NOMO-1 treated with dmso at 0.1 percent for 144 hours (cell line): Measurements from ENCODE around the gene ZDHHC7.
"Not testable (repeated sequence)": the region's sequence is repeated elsewhere in the genome, so short reads cannot be mapped to it uniquely, and the experiment has no call there.

Experiments
- DNase-seq: peaks from one replicate; lab custom pipeline; 2025; ENCODE audit not compliant: unreplicated experiment; lab: John Stamatoyannopoulos, UW

The ZDHHC7 gene

DNA sequence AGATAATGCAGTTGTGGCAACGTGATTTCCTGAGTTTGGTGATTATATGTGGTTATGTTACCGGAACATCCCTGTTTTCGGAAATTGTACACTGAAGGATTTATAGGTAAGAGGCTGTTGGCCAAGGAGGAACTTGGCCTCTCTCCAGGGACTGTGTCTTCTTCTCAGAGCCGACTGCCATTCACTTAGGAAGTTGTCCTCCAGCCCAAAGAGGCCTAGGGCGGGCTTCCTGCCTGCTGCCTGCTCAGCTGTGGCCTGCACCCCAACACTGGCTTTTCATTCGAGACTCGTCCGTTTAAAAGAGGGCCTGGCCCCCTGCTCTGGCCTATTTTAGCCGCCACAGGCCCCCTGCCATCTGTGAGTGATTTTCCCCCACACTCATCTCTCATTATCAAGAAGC is 64.3 kb downstream of the ZDHHC7 start:
- DNase-seq = peak; percentile 37

DNA sequence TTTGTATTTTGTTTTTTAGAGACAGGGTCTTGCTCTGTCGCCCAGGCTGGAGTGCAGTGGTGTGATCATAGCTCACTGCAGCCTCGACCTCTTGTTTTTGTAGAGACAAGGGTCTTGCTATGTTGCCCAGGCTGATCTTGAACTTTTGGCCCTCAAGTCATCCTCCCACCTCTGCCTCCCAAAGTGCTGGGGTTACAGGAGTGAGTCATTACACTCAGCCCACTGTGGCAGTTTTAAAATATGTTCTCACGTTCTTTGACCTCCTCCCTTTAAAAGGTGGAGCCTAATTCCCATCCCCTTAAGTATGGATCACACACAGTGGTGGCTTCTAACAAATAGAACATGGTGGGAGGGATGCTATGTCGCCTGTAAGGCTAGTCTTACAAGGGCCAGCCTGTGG is 67.7 kb downstream of the ZDHHC7 start:
- DNase-seq = no peak

DNA sequence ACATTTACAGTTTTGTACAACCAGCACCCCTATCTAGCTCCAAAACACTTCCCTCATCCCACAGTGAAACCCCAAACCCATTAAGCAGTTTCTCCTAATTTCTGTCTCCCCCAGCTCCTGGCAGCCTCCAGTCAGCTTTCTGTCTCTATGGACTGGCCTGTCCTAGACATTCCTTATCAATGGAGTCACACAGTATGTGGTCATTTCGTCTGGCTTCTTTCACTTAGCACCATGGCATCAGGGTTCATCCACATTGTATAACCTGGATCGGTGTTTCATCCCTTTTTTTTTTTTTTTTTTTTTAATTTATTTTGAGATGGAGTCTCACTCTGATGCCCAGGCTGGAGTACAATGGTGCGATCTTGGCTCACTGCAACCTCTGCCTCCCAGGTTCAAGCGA is 68.5 kb downstream of the ZDHHC7 start:
- no peak for DNase-seq

DNA sequence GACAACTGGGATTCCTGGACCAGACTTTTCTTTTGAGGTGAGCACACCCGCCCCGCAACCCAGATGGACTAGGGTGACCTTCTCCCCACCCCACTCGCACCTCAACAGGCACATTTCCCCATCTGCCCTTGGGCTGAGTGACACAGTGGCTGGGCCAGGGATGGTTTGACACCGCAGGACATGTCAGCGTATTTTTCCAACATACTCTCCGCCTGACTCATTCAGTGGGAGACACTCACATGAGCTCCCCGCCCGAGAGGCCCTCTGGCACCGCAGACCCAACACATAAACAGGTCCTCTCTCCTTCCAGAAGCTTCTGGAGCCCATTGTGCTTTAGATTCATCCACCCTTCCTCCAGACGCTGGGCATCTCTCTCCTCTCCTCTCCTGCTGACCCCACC is 69.4 kb downstream of the ZDHHC7 start:
- DNase-seq = no peak

DNA sequence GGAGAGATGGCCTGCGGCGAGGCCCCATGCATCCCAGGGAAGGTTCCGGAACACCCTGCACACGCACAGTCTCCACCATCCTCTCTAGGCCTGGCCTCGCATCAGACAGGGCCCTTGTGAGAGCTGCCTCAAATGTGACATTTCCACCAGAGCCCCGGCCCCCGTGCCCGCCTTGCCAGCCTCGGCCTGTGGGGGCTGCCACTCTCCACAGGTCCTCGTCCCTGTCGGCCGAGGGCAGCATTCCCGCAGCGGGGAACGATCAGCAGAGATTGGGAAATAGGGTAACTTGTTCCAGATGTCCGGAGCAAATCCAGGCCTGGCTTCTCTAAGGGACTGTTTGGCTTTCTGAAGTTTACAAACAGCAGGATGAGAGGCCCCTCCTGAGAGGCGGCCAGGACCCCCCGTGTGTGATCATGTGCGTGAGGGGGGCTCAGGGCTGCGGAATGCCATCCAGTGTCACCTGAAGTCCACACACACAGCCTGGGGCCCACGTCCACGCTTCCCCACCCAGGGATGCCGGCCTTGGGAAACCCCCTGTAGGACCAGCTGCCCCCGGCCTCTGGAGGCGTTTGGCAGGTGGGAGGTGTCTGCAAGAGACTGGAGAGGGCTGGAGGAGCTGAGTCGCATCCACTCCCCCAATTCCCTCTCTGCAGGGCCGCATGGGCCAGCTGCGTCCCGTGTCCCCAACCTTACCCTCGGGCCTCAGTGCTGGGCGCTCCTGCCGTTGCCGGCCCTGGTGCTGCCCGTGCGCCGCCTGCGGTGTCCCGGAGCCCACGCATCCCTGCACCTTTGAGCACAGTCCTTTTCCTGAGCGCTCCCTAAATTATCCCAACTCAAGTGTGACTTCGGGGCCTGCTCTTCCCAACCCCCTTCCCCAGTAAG is 70.4 kb downstream of the ZDHHC7 start:
- DNase-seq = no peak

DNA sequence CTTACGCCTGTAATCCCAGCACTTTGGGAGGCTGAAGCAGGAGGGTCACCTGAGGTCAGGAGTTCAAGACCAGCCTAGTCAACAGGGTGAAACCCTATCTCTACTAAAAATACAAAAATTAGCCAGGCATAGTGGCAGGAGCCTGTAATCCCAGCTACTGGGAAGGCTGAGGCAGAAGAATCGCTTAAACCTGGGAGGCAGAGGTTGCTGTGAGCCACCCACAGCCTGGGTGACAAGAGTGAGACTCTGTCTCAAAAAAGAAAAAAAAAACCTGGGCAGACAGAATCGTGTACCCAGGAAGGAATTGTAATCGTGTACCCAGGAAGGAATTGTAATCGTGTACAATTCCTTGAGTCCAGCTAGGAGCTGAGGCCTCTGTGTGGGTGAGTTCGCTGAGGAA is 72.7 kb downstream of the ZDHHC7 start:
- DNase-seq = not testable (repeated sequence)

DNA sequence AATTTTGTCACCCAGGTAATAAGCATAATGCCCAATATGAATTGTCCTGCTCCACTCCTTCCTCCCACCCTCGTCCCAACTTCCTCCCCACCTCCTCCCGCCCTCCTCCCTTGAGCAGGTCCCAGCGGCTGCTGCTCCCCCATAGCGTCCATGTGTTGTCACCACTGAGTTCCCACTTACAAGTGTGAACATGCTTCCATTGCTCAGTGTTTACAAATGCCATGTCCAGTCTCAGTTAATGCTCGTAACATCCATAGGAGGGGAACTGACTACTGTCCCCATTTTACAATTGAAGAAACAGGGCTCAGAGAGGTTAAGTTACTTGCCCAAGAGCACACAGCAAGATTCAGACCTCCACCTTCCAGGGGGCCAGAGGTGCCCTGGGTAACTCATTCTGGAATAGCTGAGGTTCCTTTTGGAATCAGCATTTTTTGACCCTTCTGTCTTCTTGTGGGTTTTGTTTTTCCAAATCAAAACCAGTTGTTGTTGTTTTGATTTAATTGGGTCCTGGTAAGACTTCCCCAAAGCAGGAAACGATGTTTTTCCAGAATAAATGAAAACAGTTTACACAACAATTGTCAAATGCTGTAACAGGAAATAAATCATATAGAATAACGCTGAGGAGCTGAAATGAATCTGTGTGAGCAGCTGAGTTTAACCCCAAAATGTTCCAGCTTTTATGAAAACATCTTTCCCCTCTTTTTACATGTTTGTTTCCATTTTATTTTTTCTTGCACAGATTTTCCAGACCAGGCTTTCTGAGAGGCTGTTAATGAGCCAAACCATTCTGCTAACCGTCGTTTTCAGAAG is 73.9 kb downstream of the ZDHHC7 start:
- DNase-seq = no peak

DNA sequence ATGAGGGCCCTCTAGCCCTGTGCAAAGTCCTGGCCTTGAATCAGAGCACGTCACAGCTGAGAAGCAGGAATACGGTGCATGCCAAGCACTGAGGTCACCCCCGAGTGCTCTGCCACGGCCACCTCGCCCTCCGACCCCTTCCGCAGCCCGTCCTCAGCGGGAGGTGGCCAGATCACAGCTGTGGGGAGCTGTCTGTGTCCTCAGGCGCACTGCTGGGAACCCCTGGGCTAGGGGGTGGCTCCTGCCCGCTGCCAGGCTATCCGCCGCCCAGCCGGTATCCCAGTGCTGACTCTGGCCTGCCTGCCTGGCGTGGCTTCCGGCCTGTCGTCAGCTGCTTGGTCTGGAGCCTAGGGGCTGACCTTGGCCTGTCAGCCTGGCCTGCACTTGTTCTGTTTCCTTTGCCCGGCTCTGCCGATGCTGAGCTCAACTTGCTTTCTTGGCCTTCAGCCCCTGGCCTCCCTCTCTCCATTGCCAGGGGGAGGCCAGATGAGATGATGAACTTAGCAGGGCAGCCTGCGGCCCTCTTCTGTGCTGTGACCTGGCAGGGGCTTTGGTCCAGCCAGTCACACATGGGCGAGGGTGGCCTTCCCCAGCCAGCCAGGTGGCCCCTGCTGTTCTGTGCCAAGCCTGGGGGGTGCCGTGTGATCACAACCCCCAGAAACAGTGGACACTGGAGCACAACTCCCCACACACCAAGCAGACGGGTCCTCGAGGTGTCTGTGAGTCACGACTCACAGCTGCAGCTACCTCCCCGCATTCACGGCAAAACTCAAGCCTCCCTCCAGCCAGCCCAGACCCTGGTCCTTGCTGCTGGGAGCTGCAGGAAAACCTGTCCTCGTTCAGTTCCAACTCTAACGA is 77.3 kb downstream of the ZDHHC7 start:
- no peak for DNase-seq

DNA sequence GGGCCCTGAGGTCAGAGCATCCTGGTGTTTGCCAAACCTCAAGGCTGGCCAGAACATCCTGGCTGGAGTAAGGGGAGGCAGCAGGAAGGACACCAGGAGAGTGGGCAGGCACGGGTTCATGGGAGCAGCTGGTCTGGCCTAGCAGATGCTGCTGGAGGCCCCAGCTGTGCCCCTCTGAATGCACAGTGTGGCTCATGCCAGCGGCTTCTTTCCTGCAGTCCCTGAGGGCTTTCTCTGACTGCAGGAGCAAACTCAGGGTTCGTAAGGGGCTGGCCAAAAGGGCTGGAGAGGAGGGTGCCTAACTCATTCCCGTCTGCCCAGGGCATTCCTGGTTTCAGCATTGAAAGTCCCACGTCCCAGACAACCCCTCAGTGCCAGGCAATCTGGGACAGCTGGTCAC is 78.7 kb downstream of the ZDHHC7 start:
- DNase-seq = no peak

DNA sequence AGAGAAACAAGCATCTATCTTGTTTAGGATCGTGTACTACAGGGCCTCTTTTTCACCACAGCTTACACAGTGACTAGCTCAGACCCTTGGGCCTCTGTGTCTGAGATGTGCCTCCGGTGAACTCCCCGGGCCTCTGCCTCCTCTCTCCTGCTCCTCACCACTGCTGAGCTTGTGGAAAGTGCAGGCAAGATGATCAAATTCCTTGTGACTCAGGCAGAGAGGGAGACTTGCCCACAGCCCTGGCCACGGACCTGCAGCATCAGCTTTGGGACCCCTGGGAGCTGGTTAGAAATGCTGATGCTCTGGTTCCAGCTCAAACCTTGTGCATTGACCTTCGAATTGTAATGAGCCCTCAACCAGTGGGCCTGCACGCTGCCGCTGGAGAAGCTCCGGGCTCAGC is 79.8 kb downstream of the ZDHHC7 start:
- no peak for DNase-seq

DNA sequence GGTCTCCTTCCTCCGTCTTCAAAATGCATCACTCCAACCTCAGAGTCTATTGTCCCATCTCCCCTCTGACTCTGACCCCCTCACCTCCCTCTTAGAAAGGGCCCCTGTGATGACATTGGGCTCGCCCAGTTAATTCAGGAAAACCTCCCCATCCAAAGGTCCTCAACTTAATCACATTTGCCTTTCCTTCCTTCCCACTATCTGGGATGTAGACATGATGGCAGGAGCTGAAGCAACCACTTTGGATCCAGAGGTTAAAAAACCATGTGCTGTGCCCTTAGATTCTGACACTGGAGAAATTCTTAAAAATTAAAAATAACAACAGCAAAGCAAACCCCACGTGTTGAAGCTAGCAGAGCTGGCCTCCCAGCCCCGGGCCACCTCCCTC is 80.2 kb downstream of the ZDHHC7 start:
- no peak for DNase-seq

DNA sequence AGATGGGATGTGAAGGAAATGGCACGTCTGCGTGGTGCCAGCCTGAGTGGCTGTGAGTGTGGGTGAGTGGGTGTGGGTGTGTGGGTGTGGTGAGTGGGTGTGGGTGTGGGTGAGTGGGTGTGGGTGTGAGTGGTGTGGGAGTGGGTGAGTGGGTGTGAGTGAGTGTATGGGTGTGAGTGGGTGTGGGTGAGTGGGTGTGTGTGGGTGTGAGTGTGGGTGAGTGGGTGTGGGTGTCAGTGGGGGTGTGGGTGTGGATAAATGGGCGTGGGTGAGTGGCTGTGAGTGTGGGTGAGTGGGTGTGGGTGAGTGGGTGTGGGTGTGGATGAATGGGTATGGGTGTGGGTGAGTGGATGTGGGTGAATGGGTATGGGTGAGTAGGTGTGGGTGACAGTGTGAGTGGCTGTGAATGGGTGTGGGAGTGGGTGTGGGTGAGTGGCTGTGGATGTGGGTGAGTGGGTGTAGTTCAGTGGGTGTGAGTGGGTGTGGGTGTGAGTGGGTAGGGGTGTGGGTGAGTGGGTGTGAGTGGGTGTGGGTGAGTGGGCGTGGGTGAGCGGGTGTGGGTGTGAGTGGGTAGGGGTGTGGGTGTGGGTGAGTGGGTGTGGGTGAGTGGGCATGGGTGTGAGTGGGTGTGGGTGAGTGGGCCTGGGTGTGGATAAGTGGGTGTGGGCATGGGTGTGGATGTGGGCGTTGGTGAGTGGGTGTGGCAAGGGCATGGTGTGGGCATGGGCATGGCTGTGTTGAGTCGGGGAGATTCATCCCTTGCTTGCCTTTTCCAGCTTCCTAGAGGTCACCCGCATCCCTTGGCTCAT is 80.8 kb downstream of the ZDHHC7 start:
- DNase-seq = no peak

DNA sequence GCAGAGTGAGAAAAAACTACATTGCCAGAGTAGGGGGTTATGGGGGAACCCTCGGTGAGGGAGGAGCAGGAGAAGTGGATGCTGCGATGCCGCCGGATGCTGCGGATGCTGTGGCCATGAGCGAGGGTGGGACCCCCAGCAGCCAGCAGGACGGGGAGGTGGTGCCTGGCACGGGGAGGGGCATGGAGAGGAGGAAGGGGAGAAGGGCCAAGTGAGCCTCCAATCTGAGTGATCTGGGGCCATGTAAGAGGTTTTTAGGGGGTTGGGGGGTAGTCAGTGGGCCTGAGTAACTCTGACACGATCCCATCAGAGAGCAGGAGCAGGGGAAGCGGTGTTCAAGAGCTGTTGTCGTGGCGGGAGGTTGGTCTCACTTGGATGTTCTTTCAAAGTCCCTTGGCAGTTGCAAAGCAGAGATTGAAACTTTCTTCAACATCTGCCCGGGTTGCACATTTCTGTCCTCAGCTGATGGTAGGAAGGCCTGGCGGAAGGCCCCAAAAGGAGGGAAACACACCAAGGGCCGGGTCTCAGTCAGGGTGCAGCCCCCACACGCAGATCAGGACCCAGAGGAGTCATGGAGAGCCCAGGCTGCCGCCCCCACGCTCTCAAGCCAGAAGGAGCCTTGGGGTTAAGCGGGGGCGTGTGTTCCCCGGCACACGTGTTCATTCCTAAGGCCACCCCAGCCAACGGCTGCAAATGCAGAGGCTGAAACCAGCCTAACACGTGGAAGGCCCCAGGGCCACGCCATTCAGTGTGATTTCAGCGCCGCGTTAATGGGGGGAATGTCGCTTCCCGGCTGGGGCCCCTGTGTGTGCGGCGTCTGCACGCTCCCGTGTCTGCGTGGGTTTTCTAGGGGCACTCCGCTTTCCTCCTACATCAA is 81.7 kb downstream of the ZDHHC7 start:
- no peak for DNase-seq

DNA sequence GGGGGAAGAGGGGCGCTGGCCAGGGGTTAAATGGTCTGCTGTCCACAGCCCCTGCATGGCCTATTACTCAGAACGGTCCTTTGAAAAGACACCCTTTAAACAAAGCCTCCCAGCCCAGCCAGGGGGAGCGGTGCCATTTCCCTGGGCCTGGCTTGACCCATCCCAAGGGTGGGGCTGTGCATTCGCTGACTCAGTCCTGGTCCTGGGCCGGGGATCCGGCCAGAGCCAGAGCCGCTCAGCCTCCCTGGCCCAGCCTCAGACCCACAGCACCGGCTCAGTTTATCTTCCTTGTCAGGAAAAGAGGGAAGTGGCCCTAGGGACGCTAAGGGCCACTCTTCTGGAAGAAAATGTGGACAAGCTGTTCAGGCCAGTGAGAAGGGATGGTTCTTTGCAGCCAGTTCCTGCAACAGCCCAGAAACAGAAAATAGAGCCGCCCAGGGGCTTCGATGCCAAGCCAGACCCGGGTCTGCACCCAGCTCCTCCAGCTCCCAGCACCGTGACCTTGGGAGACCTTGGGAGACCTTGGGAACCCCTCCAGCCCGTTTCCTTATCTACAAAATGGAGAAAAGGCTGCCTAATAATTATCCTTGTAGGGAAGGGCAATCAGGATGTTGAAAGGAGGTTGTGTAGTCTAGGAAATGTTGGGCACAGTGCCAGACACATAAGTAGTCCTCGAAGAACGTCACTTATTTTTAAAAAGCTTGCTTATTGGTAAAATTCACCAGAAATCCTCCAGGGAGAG is 82.5 kb downstream of the ZDHHC7 start:
- no peak for DNase-seq

DNA sequence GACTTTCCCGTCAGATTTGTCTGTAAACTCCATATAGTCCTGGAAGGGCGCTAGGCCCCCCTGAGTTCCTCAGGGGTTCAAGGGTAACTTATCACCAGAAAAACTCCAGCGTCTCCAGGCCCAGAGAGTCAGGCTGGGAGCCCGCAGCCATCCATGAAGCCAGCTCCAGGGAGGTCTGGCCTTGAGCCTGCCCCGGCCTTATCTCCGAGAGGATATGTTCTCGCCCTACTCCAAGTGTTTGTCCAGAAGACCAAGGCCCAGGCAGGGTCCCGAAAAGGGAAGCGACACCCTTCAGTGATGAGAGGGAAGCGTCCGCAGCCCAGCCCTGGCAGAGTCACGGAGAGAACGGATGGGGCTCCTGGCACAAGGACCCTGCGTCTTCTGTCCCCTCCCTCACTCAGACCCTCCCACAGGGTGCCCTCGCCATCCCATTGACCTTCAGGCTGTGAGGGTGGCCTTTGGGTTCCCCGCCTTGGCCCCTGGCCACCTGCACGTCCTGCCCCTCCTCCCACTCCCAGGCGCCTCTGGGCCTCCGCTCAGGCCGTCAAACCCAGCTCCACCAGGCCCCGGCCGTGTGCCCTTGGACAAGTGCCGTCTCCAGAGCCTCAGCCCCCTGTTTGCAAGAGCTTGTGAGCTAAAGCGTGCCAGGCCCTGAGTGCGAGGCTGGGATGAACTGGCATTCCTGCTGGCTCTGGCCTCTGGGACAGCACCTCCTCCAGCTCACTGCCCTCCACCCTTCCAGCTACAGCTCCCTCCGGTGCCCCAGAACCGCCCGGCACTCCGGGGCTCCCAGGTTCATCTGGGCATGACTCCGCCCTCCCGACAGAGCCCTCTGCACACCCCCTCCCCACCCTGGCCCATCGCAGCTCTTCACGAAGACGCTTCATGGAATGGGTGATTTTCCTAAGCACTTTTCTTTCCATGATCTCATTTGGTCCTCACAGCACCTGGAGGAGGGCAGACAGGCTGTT is 83.4 kb downstream of the ZDHHC7 start:
- DNase-seq = no peak

DNA sequence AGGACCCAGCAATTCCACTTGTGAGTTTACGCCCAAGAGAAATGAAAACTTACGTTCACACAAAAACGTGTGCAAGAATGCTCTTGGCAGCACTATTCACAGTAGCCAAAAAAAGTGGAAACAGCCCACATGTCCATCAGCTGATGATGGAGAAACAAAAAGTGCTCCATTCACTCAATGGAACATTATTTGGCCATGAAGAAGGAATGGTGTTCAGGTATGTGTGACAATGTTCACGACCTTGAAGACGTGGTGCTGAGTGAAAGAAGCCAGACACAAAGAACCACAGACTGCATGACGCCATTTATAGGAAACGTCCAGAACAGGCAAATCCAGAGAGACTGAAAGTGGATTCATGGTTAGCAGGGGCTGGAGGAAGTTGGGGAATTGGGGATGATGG is 84.9 kb downstream of the ZDHHC7 start:
- no peak for DNase-seq

DNA sequence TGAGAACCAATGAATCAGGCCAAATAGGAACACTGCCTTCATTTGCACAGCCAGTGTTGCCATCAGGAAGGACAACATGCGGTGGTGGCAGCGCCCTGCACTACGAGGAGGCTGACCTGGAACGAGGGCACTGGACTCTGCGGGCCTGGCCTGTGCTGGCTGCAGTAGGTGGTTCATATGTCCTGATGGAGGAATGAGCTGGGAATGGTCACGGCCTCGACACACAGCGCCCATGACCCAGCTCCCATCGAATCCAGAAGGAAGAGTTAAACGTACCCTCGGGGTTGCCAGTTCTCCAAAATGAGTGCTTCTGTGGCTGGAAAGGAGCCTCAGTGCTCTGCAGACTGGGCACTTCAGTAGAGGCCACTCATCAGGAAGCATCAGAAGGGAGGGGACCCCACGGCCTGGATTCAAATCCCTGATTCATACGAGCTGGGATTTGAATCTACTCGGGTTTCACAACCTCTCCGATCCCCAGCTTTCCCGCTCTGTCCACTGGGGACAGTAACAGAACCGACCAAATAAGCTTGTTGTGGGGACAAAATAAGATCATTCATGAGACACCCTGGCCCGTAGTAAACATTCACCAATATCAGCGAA is 85.5 kb downstream of the ZDHHC7 start:
- no peak for DNase-seq
